ENCODE measurements around the gene NIT1.

DNA sequence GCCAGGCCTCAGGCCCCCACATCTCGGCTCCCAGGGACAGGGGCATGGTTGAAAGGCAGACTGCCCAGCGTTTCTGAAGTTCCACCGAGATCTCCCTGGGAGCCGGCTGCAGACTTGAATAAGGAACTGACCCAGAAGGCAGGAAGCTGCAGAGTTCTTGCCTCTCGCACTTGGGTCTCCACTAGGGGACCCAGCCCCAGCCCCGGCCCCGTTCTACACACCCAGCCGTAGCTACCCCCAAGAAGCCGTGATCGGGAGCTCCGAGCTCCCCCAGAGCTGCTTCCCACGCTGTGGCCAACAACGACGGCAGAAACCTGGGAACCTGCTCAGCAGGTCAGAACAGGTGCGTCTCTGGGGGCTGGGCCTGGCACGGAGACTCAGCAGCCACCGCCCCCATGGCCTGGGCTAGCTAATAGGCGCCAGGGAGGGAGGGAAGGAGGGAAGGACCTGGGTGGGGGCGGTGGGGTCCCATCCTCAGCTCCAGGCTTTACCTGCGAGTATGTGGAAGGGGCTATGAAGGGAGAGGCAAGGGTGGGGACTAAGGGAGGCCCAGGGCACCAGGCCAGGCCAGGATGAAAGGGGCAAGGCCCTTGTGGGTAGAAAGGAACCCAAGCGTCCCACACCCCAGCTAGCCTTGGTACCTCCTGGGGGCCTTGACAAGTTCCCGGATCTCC is 28.5 kb upstream of the NIT1 start, which contains the start of gene NECTIN4:
- TF ChIP-seq, protein P1, sequence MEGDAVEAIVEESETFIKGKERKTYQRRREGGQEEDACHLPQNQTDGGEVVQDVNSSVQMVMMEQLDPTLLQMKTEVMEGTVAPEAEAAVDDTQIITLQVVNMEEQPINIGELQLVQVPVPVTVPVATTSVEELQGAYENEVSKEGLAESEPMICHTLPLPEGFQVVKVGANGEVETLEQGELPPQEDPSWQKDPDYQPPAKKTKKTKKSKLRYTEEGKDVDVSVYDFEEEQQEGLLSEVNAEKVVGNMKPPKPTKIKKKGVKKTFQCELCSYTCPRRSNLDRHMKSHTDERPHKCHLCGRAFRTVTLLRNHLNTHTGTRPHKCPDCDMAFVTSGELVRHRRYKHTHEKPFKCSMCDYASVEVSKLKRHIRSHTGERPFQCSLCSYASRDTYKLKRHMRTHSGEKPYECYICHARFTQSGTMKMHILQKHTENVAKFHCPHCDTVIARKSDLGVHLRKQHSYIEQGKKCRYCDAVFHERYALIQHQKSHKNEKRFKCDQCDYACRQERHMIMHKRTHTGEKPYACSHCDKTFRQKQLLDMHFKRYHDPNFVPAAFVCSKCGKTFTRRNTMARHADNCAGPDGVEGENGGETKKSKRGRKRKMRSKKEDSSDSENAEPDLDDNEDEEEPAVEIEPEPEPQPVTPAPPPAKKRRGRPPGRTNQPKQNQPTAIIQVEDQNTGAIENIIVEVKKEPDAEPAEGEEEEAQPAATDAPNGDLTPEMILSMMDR (IDR thresholded peaks at IDR 0.05): no peak
- TF ChIP-seq POLR2A (IDR thresholded peaks at IDR 0.05): no peak

All from lower leg skin (tissue), 3 donors.